HPDE6-E6E7 (cell line): ENCODE data around the gene ZNF740.
A peak's percentile ranks its signal among the peaks of the same experiment; 100 is the strongest.
"Not testable (repeated sequence)": the region's sequence is repeated elsewhere in the genome, so short reads cannot be mapped to it uniquely, and the experiment has no call there.

Source experiments
- DNase-seq: peaks from one replicate; pipeline ENCODE4 v3.0.0; 2011; ENCODE audit warnings: missing footprints; ENCODE audit errors: extremely low spot score

Gene ZNF740

GRCh38 chr12:53180220-53180930 is at the start of gene ZNF740, which contains the start of gene CSAD:
TSS of gene ZNF740 (plus strand) at chr12:53180722. CDS start at chr12:53181984, 1,262 bp downstream.
TSS of gene CSAD (minus strand) at chr12:53180925. CDS start at chr12:53173470, 7,455 bp downstream.
- peak; percentile 98 for DNase-seq

- DNase-seq: no peak
Observed at GRCh38 chr12:53131844-53132243, 48.7 kb upstream of the ZNF740 start.

GRCh38 chr12:53133722-53134121 is 46.8 kb upstream of the ZNF740 start:
- no peak for DNase-seq

GRCh38 chr12:53143355-53143754 is 37.2 kb upstream of the ZNF740 start:
- DNase-seq: no peak

- no peak for DNase-seq
Observed at GRCh38 chr12:53145383-53146260, 34.9 kb upstream of the ZNF740 start.

GRCh38 chr12:53147181-53147580 is 33.3 kb upstream of the ZNF740 start:
- no peak for DNase-seq

GRCh38 chr12:53147653-53148052 is 32.9 kb upstream of the ZNF740 start:
- DNase-seq: no peak

GRCh38 chr12:53151039-53151438 is 29.5 kb upstream of the ZNF740 start:
- no peak for DNase-seq

GRCh38 chr12:53152390-53152789 is 28.1 kb upstream of the ZNF740 start:
- DNase-seq: no peak

- peak; percentile 76 for DNase-seq
Observed at GRCh38 chr12:53159195-53159839, 21.2 kb upstream of the ZNF740 start.

- no peak for DNase-seq
Observed at GRCh38 chr12:53160000-53160399, 20.5 kb upstream of the ZNF740 start.

GRCh38 chr12:53160673-53161072 is 19.8 kb upstream of the ZNF740 start:
- DNase-seq: no peak

GRCh38 chr12:53161119-53161911 is 19.2 kb upstream of the ZNF740 start:
- DNase-seq: no peak

GRCh38 chr12:53163008-53163407 is 17.5 kb upstream of the ZNF740 start:
- DNase-seq: not testable (repeated sequence)

GRCh38 chr12:53166837-53167236 is 13.7 kb upstream of the ZNF740 start:
- DNase-seq: no peak

GRCh38 chr12:53169644-53170043 is 10.9 kb upstream of the ZNF740 start:
- no peak for DNase-seq

GRCh38 chr12:53170215-53170614 is 10.3 kb upstream of the ZNF740 start:
- no peak for DNase-seq

GRCh38 chr12:53170876-53171724 is 9.4 kb upstream of the ZNF740 start:
- DNase-seq: no peak

GRCh38 chr12:53171725-53172329 is 8.7 kb upstream of the ZNF740 start:
- DNase-seq: no peak

GRCh38 chr12:53172352-53172751 is 8.2 kb upstream of the ZNF740 start:
- no peak for DNase-seq
